ENCODE measurements around the gene WDR45. TPM values are rescaled to one million over a fixed set of nuclear protein-coding genes. Genes with fewer than 3 reads are reported as not detected.

WDR45 gene
- total RNA-seq, 4 donors from 2014 or later, result 90.8 to 131 (median 116) TPM

- ATAC-seq (ENCODE audit: low FRiP score) (peak; percentile 45), DNase-seq (ENCODE audit: low spot score) (no peak)
- TF ChIP-seq CTCF (IDR thresholded peaks at IDR 0.05), result no peak
These were observed 39.9 kb downstream of the WDR45 start for GRCh38 chrX:49039598-49040375.

- ATAC-seq (ENCODE audit: low FRiP score) (peak; percentile 15), DNase-seq (ENCODE audit: low spot score) (no peak)
- TF ChIP-seq CTCF (IDR thresholded peaks at IDR 0.05), result no peak
These were observed 41.7 kb downstream of the WDR45 start for GRCh38 chrX:49037883-49038475.

- TF ChIP-seq CTCF (IDR thresholded peaks at IDR 0.05), result no peak
- no peak for ATAC-seq (ENCODE audit: low FRiP score)
- no peak for DNase-seq (ENCODE audit: low spot score)
These were observed 49.4 kb downstream of the WDR45 start for GRCh38 chrX:49030283-49030682.

GRCh38 chrX:49029876-49030275 is 49.8 kb downstream of the WDR45 start:
- TF ChIP-seq CTCF (IDR thresholded peaks at IDR 0.05), result no peak
- ATAC-seq (ENCODE audit: low FRiP score) (no peak), DNase-seq (ENCODE audit: low spot score) (no peak)

Small RNA genes lying within 50 kb of the gene (small RNA-seq; reads per million reads assigned to genes)
- gene RNU4-52P, result not detected

Other genes with a start within 250 kb of the WDR45 start
- gene PCSK1N, start 244.3 kb downstream of the WDR45 start, total RNA-seq, result 1 to 10 TPM in 2 of 4 donors, under 1 TPM in 1, not detected in 1; 0.93 to 2.3 (median 1.4) TPM
- 10 to 100 TPM; 13.7 to 34.1 (median 29.4) TPM for gene TIMM17B, start 182.1 kb downstream of the WDR45 start, total RNA-seq
- gene PQBP1, start 182.0 kb downstream of the WDR45 start, total RNA-seq, result 10 to 100 TPM; 36.6 to 59.7 (median 55.2) TPM
- gene SLC35A2, start 168.2 kb downstream of the WDR45 start, total RNA-seq, result 10 to 100 TPM; 10.2 to 22.0 (median 17.2) TPM
- 10 to 100 TPM in 2 of 4 donors, 1 to 10 TPM in 2; 9.6 to 14.0 (median 11.5) TPM for gene PIM2, start 160.9 kb downstream of the WDR45 start, total RNA-seq
- gene OTUD5, start 122.3 kb downstream of the WDR45 start, total RNA-seq, result 10 to 100 TPM; 32.7 to 43.0 (median 38.3) TPM
- gene KCND1, start 108.0 kb downstream of the WDR45 start, total RNA-seq, result 10 to 100 TPM in 1 of 4 donors, 1 to 10 TPM in 3; 1.9 to 11.3 (median 3.7) TPM
- 10 to 100 TPM; 25.1 to 44.5 (median 32.2) TPM for gene GRIPAP1, start 77.6 kb downstream of the WDR45 start, total RNA-seq
- gene TFE3, start 36.5 kb downstream of the WDR45 start, total RNA-seq, result 100 to 1,000 TPM in 3 of 4 donors, 10 to 100 TPM in 1; 89.8 to 124 (median 116) TPM
- 1 to 10 TPM; 1.1 to 3.2 (median 2.5) TPM for gene CCDC120, start 20.9 kb downstream of the WDR45 start, total RNA-seq
- 10 to 100 TPM in 3 of 4 donors, 1 to 10 TPM in 1; 7.8 to 17.3 (median 12.3) TPM for gene PRAF2, start 5.9 kb downstream of the WDR45 start, total RNA-seq
- gene GPKOW, start 43.8 kb upstream of the WDR45 start, total RNA-seq, result 10 to 100 TPM; 16.0 to 30.9 (median 19.6) TPM
- 1 to 10 TPM; 1.1 to 7.3 (median 3.3) TPM for gene MAGIX, start 82.9 kb upstream of the WDR45 start, total RNA-seq
- 10 to 100 TPM; 26.3 to 48.0 (median 38.3) TPM for gene PLP2, start 92.0 kb upstream of the WDR45 start, total RNA-seq
- gene PRICKLE3, start 106.5 kb upstream of the WDR45 start, total RNA-seq, result 10 to 100 TPM in 2 of 4 donors, 1 to 10 TPM in 2; 5.1 to 28.1 (median 11.9) TPM
- gene SYP, start 120.3 kb upstream of the WDR45 start, total RNA-seq, result 1 to 10 TPM in 3 of 4 donors, under 1 TPM in 1; 0.46 to 3.3 (median 2.2) TPM
- under 1 TPM; 0.19 to 0.60 (median 0.34) TPM for gene CACNA1F, start 153.5 kb upstream of the WDR45 start, total RNA-seq
- 10 to 100 TPM in 2 of 4 donors, 1 to 10 TPM in 2; 8.9 to 14.3 (median 11.1) TPM for gene CCDC22, start 155.6 kb upstream of the WDR45 start, total RNA-seq
- not detected for gene FOXP3, start 184.8 kb upstream of the WDR45 start, total RNA-seq
- gene PPP1R3F, start 189.9 kb upstream of the WDR45 start, total RNA-seq, result 1 to 10 TPM; 2.6 to 6.5 (median 4.6) TPM
- not detected for gene GAGE10, start 223.8 kb upstream of the WDR45 start, total RNA-seq
- not detected for gene GAGE12J, start 242.2 kb upstream of the WDR45 start, total RNA-seq

Data from omental fat pad (tissue), 4 donors.